GM18498 (cell line): ENCODE data around the gene MPL.

ENCODE experiments used
- ATAC-seq: cut with Tn5 transposase; IDR thresholded peaks from one replicate; pipeline ENCODE4 v1.9.1; 2021; ENCODE audit warnings: mild to moderate bottlenecking, moderate library complexity; ENCODE audit not compliant: unreplicated experiment

The MPL gene

DNA sequence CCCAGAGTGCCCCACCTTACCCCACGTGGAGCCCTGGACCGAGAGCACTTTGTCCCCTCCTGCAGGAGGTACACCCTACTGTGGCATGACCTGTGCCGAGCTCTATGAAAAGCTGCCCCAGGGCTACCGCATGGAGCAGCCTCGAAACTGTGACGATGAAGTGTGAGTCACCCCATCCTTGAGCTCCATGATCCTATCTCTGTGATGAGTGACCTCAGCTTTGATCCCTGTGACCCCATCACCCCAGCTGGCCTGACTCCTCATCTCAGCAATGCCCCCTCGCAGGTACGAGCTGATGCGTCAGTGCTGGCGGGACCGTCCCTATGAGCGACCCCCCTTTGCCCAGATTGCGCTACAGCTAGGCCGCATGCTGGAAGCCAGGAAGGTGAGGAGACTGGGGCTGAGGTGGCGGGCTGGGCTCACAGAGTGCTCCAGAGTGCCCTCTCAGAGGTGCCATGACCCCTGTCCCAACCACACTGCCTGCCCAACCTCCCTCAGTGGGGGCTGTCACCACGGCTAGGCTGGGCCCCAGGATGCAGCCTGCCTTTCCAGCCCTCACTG lies 16.2 kb upstream of the MPL start:
- ATAC-seq, result no peak

DNA sequence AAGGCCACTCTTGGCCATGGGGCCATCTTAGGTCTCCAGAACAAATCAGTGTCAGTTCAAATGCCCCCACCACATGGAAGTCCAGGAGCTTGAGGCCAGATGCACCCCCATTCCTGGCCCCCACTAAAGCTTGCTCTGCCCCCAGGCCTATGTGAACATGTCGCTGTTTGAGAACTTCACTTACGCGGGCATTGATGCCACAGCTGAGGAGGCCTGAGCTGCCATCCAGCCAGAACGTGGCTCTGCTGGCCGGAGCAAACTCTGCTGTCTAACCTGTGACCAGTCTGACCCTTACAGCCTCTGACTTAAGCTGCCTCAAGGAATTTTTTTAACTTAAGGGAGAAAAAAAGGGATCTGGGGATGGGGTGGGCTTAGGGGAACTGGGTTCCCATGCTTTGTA lies 15.1 kb upstream of the MPL start:
- no peak for ATAC-seq

DNA sequence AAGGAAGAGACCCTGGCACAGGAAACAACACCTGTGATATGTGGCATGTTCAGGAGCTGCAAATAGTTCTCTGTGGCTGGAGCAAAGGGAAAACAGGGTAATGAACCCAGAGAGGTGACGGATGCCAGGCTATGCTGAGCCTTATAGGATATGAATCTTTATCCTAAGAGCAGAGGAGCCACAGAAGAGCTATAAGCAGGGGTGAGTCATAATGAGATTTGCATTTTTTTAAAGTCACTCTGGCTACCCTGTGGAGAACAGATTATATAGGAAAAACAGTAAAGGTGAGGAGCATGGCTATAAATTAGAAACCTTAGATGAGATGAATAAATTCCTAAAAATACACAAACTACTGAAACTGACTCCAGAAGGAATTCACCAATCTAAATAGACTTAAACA lies 12.8 kb upstream of the MPL start:
- ATAC-seq, result no peak

DNA sequence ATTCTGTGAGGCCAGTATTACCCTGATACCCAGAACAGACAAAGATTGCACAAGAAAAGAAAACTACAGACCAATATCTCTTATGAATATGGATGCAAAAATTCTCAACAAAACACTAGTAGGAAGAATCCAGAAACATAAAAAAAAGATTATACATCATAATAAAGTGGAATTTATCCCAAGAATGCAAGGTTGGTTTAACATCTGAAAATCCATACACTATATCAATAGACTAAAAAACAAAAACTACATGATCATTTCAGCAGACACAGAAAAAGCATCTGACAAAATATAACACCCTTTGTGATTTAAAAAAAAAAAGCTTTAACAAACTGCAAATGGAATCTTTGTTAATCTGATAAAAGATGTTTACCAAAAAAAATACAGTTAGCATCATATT lies 12.2 kb upstream of the MPL start:
- ATAC-seq, result no peak

DNA sequence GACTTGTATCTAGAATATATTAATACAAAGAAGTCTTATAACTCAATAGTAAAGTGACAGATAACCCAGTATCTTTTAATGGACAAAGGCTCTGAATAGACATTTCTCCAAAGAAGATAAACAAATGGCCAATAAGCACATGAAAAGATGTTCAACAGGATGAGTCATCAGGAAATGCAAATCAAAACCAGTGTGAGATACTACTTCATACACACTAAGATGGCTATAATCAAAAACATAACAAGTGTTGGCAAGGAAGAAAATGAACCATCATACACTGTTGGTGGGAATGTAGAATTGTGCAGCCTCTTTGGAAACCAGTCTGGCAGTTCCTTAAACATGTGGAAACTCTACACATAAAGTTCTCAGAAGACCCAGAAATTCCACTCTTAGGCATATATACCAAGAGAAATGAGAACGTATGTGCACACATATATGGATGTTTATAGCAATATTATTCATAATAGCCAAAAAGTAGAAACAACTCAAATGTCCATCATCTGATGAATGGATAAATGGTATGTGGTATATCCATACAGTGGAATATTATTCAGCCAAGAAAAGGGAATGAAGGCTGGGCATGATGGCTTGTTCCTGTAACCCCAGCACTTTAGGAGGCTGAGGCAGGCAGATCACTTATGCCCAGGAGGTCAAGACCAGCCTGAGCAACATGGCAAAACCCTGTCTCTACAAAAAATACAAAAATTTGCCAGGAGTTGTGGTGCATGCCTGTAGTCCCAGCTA lies 9.9 kb upstream of the MPL start:
- ATAC-seq, result no peak

DNA sequence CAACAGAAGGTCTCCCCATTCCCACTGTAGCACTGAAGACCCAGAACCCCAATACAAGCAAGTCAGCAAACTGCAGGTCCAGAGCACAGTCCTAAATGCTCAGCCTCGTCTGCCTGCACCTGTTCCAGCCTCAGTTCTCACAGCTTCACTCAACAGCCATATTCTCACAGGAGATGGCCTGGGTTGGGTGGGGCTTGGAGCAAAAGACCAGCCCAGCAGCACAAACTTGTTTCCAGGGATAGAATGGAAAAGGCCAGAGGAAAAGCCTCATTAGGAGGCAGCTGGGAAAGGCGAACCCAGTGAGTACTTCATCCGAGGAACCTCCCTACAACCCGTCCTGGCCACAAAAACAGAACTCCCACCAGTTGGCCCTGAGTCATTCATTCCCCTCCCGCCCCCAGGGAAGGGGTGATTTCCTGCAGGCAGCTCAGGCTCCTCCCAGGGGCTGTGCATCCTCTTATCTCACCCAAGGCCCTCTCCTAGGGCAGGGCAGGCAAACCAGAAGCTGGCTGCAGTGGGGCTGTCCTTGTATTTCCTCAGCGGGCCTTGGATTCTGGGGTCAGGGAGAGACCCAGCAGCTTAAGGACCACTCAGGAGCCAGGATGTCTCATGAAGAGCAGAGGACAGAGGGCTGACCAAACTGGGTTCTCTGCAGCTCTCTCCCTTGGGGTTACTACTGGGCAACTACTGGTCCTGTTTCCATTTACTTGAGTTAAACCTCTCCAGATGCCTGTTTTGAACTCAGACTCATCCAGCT lies 7.4 kb upstream of the MPL start:
- ATAC-seq, result no peak

DNA sequence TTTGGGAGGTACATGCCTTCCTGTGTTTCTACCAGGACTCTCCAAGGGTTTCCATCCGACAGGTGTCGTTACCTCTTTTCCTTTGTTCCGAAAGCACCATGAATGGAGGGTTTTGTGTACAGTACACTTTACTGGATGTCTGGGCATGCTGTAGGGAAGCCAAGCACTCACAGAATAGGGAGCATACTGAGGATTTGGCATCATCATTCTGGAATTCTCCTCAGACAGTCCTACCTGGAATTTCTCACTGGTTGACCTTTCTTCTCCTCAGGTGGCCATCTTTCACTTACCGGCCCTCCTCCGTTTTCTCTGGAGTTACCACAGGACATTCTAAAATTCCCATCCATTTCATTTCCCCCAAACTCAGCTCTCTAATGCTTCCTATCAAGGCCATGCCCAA lies 5.9 kb upstream of the MPL start:
- no peak for ATAC-seq

DNA sequence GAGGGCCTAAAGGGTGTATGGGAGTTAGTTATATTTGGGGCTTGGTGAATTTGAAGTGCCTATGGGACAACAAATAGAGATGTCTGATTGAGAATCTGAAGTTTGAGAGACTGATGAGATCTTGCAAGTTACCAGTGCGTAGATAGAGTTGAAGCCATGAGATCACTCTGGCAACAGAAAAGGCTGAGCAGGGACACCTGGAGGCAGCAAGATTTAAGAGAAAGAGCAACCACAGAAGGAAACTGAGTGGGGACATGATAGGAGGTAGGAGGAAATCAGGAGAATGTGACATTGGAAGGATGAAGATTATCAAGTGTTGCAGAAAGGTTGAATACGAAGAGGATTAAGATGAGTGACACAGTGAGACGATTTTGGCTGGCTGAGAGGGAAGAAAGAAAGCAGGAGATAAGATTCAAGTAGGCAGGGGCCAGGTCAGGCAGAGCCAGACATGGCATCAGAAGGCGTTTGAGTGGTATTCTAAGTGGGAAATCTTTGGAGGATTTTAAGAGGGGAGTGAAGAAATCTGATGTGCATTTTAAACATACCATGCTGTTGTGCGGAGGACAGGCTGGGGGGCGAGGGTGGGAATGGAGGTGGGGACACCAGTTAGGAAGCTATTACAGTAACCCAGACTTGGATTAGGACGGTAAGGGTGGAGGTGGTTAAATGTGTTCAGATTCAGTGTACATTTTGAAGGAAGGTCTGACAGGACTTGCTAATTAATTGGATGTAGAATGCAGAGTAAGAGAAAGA lies 3.0 kb upstream of the MPL start:
- no peak for ATAC-seq

DNA sequence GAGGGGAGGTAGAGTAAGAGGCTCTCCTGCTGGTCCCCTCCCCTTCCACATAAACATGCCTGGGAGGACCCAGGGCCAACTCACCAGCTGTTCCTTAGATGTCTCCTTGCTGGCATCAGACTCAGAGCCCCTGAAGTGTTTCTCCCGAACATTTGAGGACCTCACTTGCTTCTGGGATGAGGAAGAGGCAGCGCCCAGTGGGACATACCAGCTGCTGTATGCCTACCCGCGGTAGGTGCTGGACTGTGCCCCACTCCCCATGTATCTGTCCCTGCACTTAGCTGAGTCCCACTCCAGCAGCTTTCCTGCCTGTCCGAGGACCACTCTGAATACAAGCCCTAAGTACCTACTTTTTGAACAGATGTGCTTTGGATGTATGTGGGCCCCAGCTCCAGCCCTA lies 383 bp downstream of the MPL start:
- no peak for ATAC-seq

DNA sequence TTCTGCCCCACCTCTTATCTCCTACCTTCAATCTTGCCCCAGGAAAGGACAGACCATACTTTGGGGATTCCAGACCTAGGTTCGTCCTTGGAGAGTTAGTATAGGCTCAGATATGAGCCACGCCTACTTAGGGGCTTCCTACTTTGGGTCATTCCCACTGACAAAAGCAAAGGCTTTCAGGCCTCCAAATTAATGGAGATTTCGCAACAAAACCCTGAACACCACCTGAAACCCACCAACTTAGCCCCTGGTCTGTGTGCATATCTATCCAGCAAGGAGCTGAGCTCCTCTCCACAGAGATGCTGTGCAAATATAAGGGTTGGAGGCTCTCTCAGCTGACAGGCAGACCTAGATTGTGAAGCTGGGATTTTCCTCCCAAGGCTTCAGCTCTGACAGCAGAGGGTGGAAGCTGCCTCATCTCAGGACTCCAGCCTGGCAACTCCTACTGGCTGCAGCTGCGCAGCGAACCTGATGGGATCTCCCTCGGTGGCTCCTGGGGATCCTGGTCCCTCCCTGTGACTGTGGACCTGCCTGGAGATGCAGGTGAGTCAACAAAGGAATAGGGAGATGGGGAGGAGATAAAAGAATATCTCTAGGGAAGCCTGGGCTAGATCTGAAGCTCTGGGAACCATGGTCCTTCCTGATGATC lies 2.1 kb downstream of the MPL start:
- ATAC-seq, result no peak

DNA sequence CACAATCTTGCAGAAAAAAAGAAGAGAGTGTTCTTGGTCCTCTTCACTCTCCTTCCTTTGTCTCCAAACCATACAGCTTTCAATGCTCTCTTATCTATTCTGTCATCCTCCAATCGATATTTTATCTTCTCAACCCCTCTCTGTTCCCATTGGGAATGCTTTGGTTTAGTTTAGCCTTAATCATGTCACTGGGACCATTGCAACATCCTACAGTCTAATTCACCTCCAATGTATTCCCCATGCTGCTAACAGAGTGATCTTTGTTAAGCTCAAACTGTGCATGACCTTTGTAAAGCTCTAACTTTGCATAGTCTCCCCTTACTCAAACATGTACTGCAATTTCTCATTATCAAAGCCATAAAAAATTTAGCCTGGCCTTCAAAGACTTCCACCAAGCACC lies 2.9 kb downstream of the MPL start:
- no peak for ATAC-seq

DNA sequence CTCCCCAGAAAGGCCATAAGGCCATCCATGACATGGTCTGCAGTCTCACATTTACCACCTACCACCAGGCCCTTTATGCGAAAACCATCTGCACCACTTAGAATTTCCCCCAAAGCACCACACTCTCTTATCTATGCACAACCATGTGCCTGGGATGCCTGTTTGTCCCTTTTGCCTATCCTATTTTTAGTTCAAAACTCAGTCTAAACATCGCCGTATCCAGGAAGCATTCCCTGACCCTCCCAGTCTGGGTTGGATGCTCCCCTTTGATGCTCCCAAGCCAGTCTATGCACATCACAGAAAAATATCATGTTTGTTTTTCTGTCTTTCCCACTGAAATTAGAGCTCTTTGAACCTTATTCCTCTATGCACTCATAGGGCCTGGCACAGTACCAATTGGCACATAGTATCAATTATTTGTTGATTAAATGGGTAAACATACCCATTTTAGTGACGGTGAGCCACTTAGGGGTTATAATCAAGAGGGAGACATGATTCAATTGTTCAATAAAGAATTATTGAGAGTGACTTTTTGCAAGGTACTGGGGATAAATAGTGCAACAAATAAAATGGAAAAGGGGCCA lies 6.7 kb downstream of the MPL start:
- no peak for ATAC-seq

DNA sequence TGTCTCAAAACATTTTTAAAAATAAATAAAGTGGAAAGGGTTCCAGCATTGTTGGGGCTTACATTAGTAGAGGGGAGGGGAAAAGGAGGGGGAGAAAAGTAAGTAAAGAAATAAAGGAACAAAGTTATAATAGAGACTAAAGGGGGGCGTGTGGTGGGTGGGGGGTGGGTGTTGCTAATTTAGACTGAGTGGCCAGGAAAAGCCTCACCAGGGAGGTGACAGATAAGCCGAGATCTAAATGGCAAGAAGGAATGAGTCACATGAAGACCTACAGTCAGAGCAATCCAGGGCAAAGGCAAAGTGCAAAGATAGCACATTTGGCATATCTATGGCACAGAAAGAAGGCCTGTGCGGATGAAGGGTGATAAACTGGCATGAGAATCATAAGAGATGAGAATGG lies 7.5 kb downstream of the MPL start:
- no peak for ATAC-seq

DNA sequence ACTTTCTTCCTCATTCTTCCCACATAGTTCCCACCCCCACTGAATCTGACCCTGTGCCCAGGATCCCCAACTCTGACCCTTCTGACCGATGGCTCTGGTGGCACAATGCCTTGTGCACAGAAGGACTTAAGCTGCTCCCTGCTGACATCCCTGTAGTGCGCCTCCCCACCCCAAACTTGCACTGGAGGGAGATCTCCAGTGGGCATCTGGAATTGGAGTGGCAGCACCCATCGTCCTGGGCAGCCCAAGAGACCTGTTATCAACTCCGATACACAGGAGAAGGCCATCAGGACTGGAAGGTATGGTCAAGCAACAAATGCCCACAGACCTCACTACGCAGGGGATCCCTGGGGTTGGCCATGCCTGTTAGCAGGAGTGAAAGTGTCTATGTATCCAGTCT lies 9.0 kb downstream of the MPL start:
- no peak for ATAC-seq

DNA sequence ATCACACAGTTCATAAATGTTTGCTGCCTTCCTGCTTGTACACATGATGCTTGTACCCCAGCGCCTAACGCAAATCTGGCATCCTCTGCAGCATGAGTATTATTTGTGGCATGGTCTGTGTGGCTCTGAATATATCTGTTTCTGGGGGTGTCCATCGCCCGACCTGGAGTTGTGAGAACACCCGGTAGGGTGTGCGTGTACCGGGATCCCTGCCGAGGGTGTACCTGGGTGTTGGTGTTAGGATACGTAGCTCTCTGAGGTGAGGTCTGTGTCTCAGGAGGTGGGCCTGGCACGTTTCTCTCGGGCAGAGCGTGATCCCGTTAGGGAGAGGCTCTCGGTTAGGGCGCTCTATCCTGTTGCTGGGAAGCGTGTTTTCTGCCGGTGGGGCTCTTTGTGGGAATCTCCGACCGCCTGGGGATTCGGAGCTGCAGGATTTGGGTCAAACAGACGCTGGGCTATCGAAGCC lies 10.8 kb downstream of the MPL start:
- no peak for ATAC-seq

DNA sequence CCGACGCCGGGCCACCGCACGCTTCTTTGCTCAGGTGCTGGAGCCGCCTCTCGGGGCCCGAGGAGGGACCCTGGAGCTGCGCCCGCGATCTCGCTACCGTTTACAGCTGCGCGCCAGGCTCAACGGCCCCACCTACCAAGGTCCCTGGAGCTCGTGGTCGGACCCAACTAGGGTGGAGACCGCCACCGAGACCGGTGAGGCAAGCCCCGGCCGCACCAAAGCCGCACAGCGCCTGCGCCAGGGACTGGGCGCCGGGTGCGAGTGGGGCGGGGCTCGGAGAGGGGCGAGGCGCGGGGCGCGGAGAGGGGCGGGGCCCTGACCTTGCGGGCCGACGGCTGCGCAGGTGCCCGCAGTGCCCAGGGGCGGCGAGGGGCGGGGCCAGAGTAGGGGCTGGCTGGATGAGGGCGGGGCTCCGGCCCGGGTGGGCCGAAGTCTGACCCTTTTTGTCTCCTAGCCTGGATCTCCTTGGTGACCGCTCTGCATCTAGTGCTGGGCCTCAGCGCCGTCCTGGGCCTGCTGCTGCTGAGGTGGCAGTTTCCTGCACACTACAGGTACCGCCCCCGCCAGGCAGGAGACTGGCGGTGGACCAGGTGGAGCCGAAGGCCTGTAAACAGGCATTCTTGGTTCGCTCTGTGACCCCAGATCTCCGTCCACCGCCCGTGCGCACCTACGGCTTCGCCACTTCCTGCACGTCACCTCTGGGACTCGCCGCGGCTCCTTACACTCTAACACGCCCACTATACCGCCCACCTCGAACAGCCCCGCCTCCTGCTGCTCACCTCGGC lies 11.4 kb downstream of the MPL start:
- ATAC-seq, result peak; percentile 77

DNA sequence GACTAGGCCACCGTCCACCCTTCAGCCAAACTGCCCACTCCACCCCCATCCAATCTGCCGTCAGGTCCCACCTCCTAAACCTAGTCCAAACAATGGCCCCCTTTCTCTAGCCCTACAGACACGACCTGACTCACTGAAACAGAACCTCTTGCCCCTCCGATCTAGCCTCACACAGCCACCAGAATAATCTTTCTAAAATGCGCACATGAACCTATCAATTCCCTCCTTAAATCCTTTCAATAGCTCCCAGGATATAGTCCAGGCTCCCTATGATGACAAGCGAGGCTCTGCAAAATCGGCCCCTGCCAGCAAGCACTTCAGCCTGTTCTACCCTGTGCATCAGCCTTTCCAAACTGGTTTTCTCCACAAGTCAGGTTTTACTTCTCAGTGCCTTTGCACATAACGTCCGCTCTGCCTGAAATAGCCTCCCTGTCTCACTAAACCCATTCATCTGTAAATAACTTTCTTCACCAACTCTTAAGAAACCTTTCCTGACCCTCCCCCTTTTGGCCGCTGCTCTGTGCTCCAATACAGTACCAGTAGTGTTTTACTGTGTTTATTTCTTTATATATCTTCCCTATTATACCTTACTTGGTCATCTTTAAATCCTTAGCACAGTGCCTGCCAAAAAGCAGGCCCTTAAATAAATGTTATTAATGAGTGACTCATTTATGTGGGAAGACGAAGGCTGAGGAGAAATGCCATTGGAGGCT lies 12.1 kb downstream of the MPL start:
- no peak for ATAC-seq

DNA sequence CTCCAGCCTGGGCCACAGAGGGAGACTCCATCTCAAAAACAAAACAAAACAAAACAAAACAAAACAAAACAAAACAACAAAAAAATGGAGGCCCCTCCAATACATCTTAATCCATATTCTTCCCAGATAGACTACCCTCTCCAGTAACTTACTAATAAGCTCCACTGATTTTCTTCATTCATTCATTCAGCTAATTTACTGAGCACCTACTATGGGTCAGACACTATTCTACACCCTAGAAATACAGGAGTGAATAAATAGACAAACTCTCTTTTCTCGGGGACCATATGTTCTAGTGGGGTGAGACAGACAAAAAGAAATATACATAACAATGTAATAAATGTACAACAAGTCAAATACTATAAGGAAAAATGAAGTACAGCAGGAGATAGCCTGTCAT lies 13.4 kb downstream of the MPL start:
- no peak for ATAC-seq
